Measurements from ENCODE around the gene SUSD5.

Gene SUSD5

DNA sequence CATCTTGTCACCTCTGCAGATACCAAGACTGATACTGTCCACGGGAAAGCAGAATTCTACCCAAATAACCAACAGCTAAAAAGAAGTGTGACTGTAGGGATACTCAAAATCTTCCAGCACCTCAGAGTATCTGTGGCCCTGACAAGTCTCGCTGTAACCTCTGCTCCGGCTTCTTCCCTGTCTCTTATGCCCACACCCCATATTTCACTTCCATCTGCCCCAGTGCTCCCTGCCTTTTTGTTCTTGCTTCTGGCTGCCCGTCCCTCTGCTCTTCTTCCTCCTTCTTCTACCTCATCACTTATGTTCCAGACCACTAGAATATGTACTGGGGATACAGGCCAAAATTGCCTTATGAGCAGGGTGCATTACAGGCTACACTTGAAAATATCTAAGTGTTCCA, 59.4 kb downstream of the SUSD5 start:
- Histone ChIP-seq H3K36me3 (no peaks in the 10 kb centered on the region), H3K4me3 (ENCODE audit: low read depth, low read length) (no peak overlapping the region), H3K27me3 (ENCODE audit: insufficient read depth, low read depth, severe bottlenecking) (no peaks in the 10 kb centered on the region), H3K27ac (no peak overlapping the region), H3K9me3 (ENCODE audit: severe bottlenecking) (no peaks in the 10 kb centered on the region)
- TF ChIP-seq, protein P1, sequence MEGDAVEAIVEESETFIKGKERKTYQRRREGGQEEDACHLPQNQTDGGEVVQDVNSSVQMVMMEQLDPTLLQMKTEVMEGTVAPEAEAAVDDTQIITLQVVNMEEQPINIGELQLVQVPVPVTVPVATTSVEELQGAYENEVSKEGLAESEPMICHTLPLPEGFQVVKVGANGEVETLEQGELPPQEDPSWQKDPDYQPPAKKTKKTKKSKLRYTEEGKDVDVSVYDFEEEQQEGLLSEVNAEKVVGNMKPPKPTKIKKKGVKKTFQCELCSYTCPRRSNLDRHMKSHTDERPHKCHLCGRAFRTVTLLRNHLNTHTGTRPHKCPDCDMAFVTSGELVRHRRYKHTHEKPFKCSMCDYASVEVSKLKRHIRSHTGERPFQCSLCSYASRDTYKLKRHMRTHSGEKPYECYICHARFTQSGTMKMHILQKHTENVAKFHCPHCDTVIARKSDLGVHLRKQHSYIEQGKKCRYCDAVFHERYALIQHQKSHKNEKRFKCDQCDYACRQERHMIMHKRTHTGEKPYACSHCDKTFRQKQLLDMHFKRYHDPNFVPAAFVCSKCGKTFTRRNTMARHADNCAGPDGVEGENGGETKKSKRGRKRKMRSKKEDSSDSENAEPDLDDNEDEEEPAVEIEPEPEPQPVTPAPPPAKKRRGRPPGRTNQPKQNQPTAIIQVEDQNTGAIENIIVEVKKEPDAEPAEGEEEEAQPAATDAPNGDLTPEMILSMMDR (IDR thresholded peaks at IDR 0.05; ENCODE audit: low read depth, low read length): no peak
- DNase-seq: no peak

DNA sequence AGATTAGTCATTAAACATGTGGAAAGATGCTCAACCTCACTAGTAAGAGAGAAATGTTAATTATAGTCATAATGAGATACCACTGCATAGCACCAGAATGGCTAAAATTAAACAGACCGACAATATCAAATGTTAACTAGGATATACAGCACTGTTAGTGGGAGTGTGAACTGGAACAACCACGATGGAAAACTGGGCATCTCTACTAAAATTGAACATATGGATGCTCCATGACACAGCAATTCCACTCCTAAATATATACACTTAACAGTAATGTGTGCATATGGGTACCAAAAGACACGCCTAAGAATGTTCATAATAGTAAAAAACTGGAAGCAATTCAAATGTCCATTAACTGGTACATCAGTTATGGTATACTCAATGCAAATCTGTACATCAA, 63.3 kb downstream of the SUSD5 start:
- H3K27ac ChIP-seq: no peak overlapping the region
- TF ChIP-seq, protein P1 (IDR thresholded peaks at IDR 0.05; ENCODE audit: low read depth, low read length): no peak
- no peaks in the 10 kb centered on the region for H3K27me3 ChIP-seq (ENCODE audit: insufficient read depth, low read depth, severe bottlenecking)
- peaks cover 2% of the 10 kb centered on the region for H3K9me3 ChIP-seq (ENCODE audit: severe bottlenecking)
- no peak for DNase-seq
- H3K4me3 ChIP-seq (ENCODE audit: low read depth, low read length): no peak overlapping the region
- no peaks in the 10 kb centered on the region for H3K36me3 ChIP-seq

DNA sequence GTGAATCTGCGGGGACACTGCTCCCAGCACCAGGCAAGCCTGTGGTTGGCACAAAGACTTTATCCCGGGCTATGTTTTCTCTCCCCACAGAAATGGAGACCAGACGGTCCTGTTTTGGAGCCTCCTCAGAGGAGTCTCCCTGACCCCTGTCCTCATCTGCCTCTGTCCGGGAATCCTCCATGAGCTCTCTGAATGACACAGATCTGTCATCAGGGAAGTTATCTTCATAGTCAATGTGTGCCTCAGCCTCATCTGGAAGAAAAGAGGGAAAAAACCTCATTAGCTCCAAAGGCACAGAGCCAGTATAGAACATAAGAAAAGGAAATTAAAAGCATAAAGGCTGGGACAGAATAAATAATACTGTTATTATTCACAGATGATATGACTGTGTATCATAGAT, 64.8 kb downstream of the SUSD5 start:
- no peak for DNase-seq
- no peaks in the 10 kb centered on the region for H3K36me3 ChIP-seq
- H3K4me3 ChIP-seq (ENCODE audit: low read depth, low read length): no peak overlapping the region
- H3K27ac ChIP-seq: no peak overlapping the region
- H3K27me3 ChIP-seq (ENCODE audit: insufficient read depth, low read depth, severe bottlenecking): no peaks in the 10 kb centered on the region
- H3K9me3 ChIP-seq (ENCODE audit: severe bottlenecking): peaks cover 2% of the 10 kb centered on the region
- TF ChIP-seq, protein P1 (IDR thresholded peaks at IDR 0.05; ENCODE audit: low read depth, low read length): no peak

DNA sequence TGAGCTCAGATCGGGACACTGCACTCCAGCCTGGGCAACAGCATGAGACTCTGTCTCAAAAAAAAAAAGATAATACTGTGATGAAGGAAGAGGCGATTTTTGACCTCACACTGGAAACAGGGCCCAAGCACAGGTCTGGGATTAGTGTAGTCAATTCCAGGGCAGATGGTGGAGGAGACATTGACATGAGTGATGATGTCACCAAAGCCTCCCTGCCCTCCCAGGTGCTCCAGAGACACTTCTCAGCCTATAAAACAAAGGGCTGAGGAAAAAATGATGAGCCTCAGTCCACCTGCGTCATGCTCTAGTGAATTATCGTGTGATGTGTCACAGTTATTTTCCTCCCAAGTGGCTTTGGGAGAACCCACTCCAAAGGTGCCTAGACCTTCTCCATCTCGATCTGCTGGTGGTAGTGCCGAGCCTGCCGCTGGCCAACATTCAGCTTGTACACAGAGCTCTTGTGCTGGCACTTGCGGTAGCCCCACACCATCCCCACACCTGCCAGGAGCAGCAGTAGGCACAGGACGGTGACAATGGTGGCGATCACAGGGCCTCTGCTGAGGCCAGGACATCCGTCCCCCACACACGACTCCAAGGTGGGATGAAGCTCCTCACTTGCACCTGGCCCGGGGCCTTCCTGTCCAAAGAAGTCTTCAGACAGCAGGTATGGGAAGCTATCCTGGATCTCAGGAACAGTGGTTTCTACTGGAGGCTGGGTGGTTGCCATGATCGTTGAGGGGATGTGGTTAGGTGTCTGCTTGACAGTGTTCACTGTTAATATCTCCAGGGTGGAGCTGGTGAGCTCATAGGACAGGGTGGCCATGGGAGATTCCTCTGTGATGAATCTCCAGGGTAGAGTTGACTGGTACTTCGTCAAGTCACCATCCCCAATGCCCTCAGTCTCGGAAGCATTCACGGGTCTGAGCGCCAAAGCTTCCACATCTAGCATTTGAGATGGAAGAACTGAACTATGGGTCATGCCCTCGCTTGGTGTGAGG, 65.9 kb downstream of the SUSD5 start:
- TF ChIP-seq, protein P1 (IDR thresholded peaks at IDR 0.05; ENCODE audit: low read depth, low read length): no peak
- DNase-seq: peak; percentile 53
- no peaks in the 10 kb centered on the region for H3K36me3 ChIP-seq
- no peak overlapping the region for H3K4me3 ChIP-seq (ENCODE audit: low read depth, low read length)
- peaks cover 2% of the 10 kb centered on the region for H3K9me3 ChIP-seq (ENCODE audit: severe bottlenecking)
- H3K27me3 ChIP-seq (ENCODE audit: insufficient read depth, low read depth, severe bottlenecking): no peaks in the 10 kb centered on the region
- H3K27ac ChIP-seq: 0 out of 2 replicates have a peak overlapping the region, but pooled peaks have one; percentile 14

DNA sequence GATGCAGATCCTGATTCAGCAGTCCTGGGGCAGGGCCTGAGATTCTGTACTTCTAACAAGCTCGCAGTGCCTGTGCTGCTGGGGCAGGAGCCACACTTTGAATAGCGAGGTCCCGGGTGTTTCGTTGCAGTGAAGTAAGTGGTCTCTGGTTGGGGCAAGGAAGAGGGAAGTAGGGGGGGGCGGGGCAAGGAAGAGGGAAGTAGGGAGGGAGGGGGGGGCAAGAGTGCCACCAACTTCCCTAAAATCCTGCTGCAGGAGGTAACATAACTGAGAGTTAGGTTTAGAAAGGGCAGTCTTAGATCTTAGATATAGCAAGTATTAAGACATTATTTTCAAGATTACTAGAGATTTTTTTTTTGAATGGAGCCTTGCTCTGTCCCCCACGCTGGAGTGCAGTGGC, 69.3 kb downstream of the SUSD5 start:
- Histone ChIP-seq H3K9me3 (ENCODE audit: severe bottlenecking) (peaks cover 2% of the 10 kb centered on the region), H3K4me3 (ENCODE audit: low read depth, low read length) (no peak overlapping the region), H3K36me3 (no peaks in the 10 kb centered on the region), H3K27me3 (ENCODE audit: insufficient read depth, low read depth, severe bottlenecking) (no peaks in the 10 kb centered on the region), H3K27ac (no peak overlapping the region)
- DNase-seq: no peak
- TF ChIP-seq, protein P1 (IDR thresholded peaks at IDR 0.05; ENCODE audit: low read depth, low read length): no peak

All from WERI-Rb-1 (cell line).